Right lobe of liver (tissue), 6 donors: Measurements from ENCODE around the gene IGF2BP3. TPM values are rescaled to one million over a fixed set of nuclear protein-coding genes. Genes with fewer than 3 reads are reported as not detected.
"Not testable (repeated sequence)": the region's sequence is repeated elsewhere in the genome, so short reads cannot be mapped to it uniquely, and the experiment has no call there.

Source experiments
- ATAC-seq, 4 donors: fragments of 200-7000 bp; cut with Tn5 transposase; one replicate each; pipeline ENCODE4 v1.9.1; 2020; ENCODE audit warnings: mild to moderate bottlenecking in 4 of 4, moderate library complexity in 4 of 4
- DNase-seq, 3 donors: peaks; one replicate each; pipeline ENCODE4 v3.0.0-alpha.2; 2020
- H3K27ac ChIP-seq, 3 donors: fragments of 200-600 bp; one replicate each; pipeline ENCODE4 v1.8.0; 2022
- H3K27me3 ChIP-seq, 2 donors: fragments of 200-600 bp; one replicate each; pipeline ENCODE4 v1.8.0; 2022
- H3K36me3 ChIP-seq, 4 donors: fragments of 200-600 bp; sonication (generic) in 1 of 4; one replicate each; pipeline versions ENCODE4 v1.5.1 to v1.8.0; 2017 to 2022; ENCODE audit warnings: control low read depth in 1 of 4
- H3K4me1 ChIP-seq, 4 donors: fragments of 200-600 bp; sonication (generic) in 1 of 4; one replicate each; pipeline versions ENCODE4 v1.5.1 to v1.8.0; 2017 to 2022; ENCODE audit warnings: control low read depth in 1 of 4
- H3K4me3 ChIP-seq, 3 donors: fragments of 200-600 bp; one replicate each; pipeline ENCODE4 v1.8.0; 2022
- H3K9me3 ChIP-seq, 4 donors: fragments of 200-600 bp; sonication (generic) in 1 of 4; one replicate each; pipeline versions ENCODE4 v1.5.1 to v1.8.0; 2017 to 2022; ENCODE audit warnings: control low read depth in 1 of 4
- POLR2A ChIP-seq: fragments of 450-650 bp; IDR thresholded peaks from one replicate; pipeline ENCODE4 v1.6.1; 2017; ENCODE audit warnings: antibody characterized with exemption, mild to moderate bottlenecking
- whole genome bisulfite sequencing: methylation state at CpG from one replicate; pipeline ENCODE4 v1.1.6; 2018; ENCODE audit warnings: low coverage, low lambda C conversion rate; ENCODE audit not compliant: insufficient coverage; ENCODE audit errors: missing lambda C conversion rate; 5-methylcytosine and 5-hydroxymethylcytosine counted together
- intact Hi-C, 2 donors: fragments of 100-400 bp; cut with DNase I; formaldehyde crosslinking; loops; one replicate each; pipeline versions ENCODE4 v1.11.2 to v1.14.1; 2022
- total RNA-seq, 6 experiments: library from RNA; depleted of rRNA in 2 of 6; stranded (reverse); fragments of >200 nt in 2 of 6; fragmentation: NEBNext Ultra II Directional in 3 of 6; extraction: Animal tissue kit (Norgen Biotek cat#: 25700) in 3 of 6; gene quantifications; one replicate each; pipeline versions ENCODE4 v1.1.0 to v1.2.4, GENCODE V29; 2016 to 2023
- TF ChIP-seq, protein P1 (sequence below), 4 donors: fragments of 200-600 bp in 3 of 4; fragments of 450-650 bp in 1 of 4; IDR thresholded peaks; one replicate each; pipeline versions ENCODE4 v1.5.1 to v1.8.0; 2016 to 2022; ENCODE audit warnings: antibody characterized with exemption in 4 of 4, mild to moderate bottlenecking in 2 of 4
- donor health status: DM: no; HTN: yes; CAD: no.
- donor health status: DM: no; HTN: no; CAD: no.
- donor health status: DM: no; HTN: no; CAD: no.
- donor health status: DM: no; HTN: yes; CAD: no.
- donor health status: DM: no; HTN: yes; CAD: no.

The IGF2BP3 gene
- total RNA-seq, 6 experiments from 2014 or later, result 0.12 to 0.64 (median 0.19) TPM; not detected in 1

DNA sequence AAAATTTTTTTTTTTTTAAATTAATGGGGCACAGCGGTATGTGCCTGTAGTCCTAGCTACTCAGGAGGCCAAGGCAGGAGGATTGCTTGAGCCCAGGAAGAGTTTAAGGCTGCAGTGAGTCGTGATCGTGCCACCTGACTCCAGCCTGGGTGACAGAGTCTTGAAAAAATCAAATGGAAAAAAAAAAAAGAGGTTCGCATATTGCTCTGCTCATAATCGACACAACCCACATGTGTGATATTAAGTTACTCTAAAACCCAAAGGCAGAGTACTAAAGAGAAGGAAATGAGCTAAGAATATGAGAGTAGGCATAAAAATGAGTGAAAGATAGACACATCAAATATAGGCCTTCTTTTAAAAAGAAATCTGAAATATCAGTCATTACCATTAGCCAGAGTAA is 66.3 kb downstream of the IGF2BP3 start:
- TF ChIP-seq POLR2A, result no peak
- TF ChIP-seq, protein P1, sequence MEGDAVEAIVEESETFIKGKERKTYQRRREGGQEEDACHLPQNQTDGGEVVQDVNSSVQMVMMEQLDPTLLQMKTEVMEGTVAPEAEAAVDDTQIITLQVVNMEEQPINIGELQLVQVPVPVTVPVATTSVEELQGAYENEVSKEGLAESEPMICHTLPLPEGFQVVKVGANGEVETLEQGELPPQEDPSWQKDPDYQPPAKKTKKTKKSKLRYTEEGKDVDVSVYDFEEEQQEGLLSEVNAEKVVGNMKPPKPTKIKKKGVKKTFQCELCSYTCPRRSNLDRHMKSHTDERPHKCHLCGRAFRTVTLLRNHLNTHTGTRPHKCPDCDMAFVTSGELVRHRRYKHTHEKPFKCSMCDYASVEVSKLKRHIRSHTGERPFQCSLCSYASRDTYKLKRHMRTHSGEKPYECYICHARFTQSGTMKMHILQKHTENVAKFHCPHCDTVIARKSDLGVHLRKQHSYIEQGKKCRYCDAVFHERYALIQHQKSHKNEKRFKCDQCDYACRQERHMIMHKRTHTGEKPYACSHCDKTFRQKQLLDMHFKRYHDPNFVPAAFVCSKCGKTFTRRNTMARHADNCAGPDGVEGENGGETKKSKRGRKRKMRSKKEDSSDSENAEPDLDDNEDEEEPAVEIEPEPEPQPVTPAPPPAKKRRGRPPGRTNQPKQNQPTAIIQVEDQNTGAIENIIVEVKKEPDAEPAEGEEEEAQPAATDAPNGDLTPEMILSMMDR (IDR thresholded peaks at IDR 0.05), result no peak
- H3K36me3 ChIP-seq, result no peaks in the 10 kb centered on the region
- whole genome bisulfite sequencing, result 89% methylated on average over 5 of the region's 5 CpGs
- DNase-seq (no peak), ATAC-seq (no peak)
- intact Hi-C loops, result no loop called here
- no peaks in the 10 kb centered on the region for H3K9me3 ChIP-seq
- H3K4me1 ChIP-seq, result no peaks in the 10 kb centered on the region
- no peak overlapping the region for H3K27ac ChIP-seq
- no peak overlapping the region for H3K4me3 ChIP-seq
- no peaks in the 10 kb centered on the region for H3K27me3 ChIP-seq

DNA sequence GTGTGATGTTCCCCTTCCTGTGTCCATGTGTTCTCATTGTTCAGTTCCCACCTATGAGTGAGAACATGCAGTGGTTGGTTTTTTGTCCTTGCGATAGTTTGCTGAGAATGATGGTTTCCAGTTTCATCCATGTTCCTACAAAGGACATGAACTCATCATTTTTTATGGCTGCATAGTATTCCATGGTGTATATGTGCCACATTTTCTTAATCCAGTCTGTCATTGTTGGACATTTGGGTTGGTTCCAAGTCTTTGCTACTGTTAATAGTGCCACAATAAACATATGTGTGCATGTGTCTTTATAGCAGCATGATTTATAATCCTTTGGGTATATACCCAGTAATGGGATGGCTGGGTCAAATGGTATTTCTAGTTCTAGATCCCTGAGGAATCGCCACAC is 72.2 kb downstream of the IGF2BP3 start:
- 80% methylated on average over 1 of the region's 2 CpGs for whole genome bisulfite sequencing
- H3K27ac ChIP-seq, DNase-seq, ATAC-seq, H3K9me3 ChIP-seq, intact Hi-C loops, H3K4me3 ChIP-seq, H3K36me3 ChIP-seq, H3K4me1 ChIP-seq, H3K27me3 ChIP-seq: not testable (repeated sequence)

DNA sequence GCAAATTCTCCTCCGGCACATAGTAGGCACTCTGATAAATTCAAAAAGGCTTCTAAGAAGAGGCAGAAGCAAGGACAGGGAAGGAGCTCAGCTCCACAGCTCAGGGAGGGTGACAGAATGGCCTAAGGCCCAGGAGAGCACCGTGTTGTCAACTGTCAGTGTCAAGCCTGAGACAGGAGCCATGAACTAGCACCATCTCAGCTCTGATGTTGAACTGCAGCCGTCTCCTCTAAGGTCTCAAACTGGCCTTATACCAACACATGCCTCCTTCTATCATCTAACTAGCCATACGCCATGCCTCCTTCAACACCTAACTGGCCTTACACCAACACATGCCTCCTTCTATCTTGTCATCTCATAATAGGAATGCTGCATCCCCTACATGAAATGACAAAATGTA is 73.0 kb downstream of the IGF2BP3 start:
- intact Hi-C loops, result no loop called here
- no peaks in the 10 kb centered on the region for H3K27me3 ChIP-seq
- no peaks in the 10 kb centered on the region for H3K9me3 ChIP-seq
- ATAC-seq (no peak), DNase-seq (no peak)
- WGBS, result 70% methylated on average over 2 of the region's 4 CpGs
- TF ChIP-seq POLR2A, result no peak
- TF ChIP-seq, protein P1 (IDR thresholded peaks at IDR 0.05), result no peak
- H3K4me3 ChIP-seq, result no peak overlapping the region
- H3K27ac ChIP-seq, result no peak overlapping the region
- H3K4me1 ChIP-seq, result no peaks in the 10 kb centered on the region
- no peaks in the 10 kb centered on the region for H3K36me3 ChIP-seq

DNA sequence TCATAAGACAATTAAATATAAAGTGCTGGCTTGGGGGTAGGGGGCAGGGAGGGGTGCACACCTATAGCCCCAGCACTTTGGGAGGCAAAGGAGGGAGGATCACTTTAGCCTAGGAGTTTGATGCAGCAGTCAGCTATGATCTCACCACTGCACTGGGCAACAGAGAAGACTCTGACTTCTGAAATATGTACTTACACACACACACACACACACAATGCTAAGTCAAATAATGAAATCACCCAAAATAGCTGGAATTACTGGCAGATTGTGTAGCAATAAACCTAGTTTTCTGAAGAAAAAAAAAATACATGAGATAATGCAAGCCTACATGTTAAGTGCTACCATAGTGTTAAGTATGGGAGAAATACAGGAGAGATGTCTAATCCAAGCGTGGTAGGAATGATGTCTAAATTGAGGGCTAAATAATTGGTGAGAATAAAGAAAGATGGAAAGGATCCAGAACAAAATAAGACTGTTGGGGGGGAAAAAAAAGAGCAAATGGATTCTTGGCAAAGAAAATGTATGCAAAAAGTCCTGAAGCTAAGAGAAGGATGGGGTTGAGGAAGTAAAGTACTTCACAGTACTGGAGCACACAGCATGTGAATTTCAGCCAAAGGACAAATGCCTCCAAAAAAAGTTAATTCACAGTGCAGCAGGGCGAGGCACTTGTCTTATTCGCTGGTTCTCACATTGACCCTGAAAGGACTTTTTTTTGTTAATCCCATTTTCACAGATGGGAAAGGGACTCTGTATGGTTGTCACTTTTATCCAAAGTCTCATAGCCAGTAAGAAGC is 73.9 kb downstream of the IGF2BP3 start:
- no peaks in the 10 kb centered on the region for H3K9me3 ChIP-seq
- H3K36me3 ChIP-seq, result no peaks in the 10 kb centered on the region
- ATAC-seq (peak in 2 of 4 donors; percentile 75 to 85), DNase-seq (no peak)
- H3K27me3 ChIP-seq, result no peaks in the 10 kb centered on the region
- intact Hi-C loops, result no loop called here
- no peak overlapping the region for H3K4me3 ChIP-seq
- TF ChIP-seq, protein P1 (IDR thresholded peaks at IDR 0.05), result no peak
- no peak for TF ChIP-seq POLR2A
- WGBS, result 76% methylated on average over 3 of the region's 3 CpGs
- no peak overlapping the region for H3K27ac ChIP-seq
- no peaks in the 10 kb centered on the region for H3K4me1 ChIP-seq

DNA sequence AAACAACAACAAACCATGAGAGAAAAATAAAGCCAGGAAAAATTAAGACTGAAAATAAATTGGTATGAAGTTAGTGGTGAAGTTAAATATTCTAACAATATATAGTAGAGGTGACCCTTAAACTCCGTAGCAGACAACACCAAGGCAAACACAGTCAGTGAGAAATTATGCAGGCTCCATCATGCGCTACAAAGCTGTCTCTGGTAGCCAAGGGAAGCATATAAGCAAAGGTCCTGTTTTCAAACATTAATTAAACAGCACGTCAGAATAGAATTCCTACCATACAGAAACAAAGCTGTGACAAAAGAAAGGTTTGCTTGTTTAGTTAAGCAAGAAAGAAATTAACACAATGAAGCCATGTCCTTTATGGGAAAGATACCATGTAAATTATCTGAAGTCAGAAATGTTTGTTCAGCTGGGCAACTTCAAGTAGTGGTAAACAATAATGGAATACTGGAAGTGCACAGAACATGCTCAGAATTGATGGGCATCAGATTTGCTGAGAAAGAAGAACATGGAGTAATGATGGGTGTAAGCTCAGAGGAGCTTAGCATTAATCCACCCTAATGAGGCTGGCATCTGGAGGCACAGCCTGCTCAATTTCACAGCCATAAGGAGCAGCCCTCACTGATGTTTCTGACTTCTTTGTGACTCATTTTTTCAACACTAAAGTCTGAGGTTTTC is 75.7 kb downstream of the IGF2BP3 start:
- no peak for DNase-seq

More for the DNA sequence above, 75.7 kb downstream of the IGF2BP3 start:
- Histone ChIP-seq H3K27ac (no peak overlapping the region), H3K4me1 (no peaks in the 10 kb centered on the region), H3K9me3 (no peaks in the 10 kb centered on the region), H3K27me3 (no peaks in the 10 kb centered on the region), H3K4me3 (no peak overlapping the region), H3K36me3 (no peaks in the 10 kb centered on the region)
- ATAC-seq, result no peak
- 90% methylated on average over 3 of the region's 3 CpGs for WGBS
- TF ChIP-seq, protein P1 (IDR thresholded peaks at IDR 0.05), result no peak
- no peak for TF ChIP-seq POLR2A
- intact Hi-C loops, result no loop called here
